GM21825 (cell line): ENCODE data around the gene CYFIP2.

ENCODE experiments used
- ATAC-seq: cut with Tn5 transposase; IDR thresholded peaks from one replicate; pipeline ENCODE4 v1.9.1; 2021; ENCODE audit warnings: mild to moderate bottlenecking, moderate library complexity; ENCODE audit not compliant: unreplicated experiment

CYFIP2 gene

GRCh38 chr5:157312492-157312891 lies 46.6 kb downstream of the CYFIP2 start:
- peak; percentile 77 for ATAC-seq

- ATAC-seq, result no peak
Observed at GRCh38 chr5:157322581-157322980, 56.7 kb downstream of the CYFIP2 start.

GRCh38 chr5:157323107-157323706 lies 57.3 kb downstream of the CYFIP2 start:
- ATAC-seq, result no peak

GRCh38 chr5:157324237-157324636 lies 58.3 kb downstream of the CYFIP2 start:
- no peak for ATAC-seq

GRCh38 chr5:157326440-157327005 lies 60.6 kb downstream of the CYFIP2 start:
- ATAC-seq, result no peak

GRCh38 chr5:157327771-157328170 lies 61.8 kb downstream of the CYFIP2 start:
- ATAC-seq, result no peak

- ATAC-seq, result peak; percentile 90
Observed at GRCh38 chr5:157328277-157328912, 62.5 kb downstream of the CYFIP2 start.

GRCh38 chr5:157331807-157332206 lies 65.9 kb downstream of the CYFIP2 start:
- no peak for ATAC-seq

GRCh38 chr5:157335534-157336422 lies 69.9 kb downstream of the CYFIP2 start:
- ATAC-seq, result no peak

- ATAC-seq, result no peak
Observed at GRCh38 chr5:157336423-157336744, 70.5 kb downstream of the CYFIP2 start.

GRCh38 chr5:157339409-157339808 lies 73.5 kb downstream of the CYFIP2 start:
- no peak for ATAC-seq

GRCh38 chr5:157342822-157343402 lies 77.0 kb downstream of the CYFIP2 start:
- ATAC-seq, result no peak

GRCh38 chr5:157343842-157344790 lies 78.2 kb downstream of the CYFIP2 start:
- no peak for ATAC-seq

GRCh38 chr5:157345067-157345466 lies 79.1 kb downstream of the CYFIP2 start:
- ATAC-seq, result no peak

- no peak for ATAC-seq
Observed at GRCh38 chr5:157345485-157345884, 79.6 kb downstream of the CYFIP2 start.

- ATAC-seq, result no peak
Observed at GRCh38 chr5:157347301-157348048, 81.6 kb downstream of the CYFIP2 start.

- ATAC-seq, result no peak
Observed at GRCh38 chr5:157348049-157348400, 82.1 kb downstream of the CYFIP2 start.

- ATAC-seq, result no peak
Observed at GRCh38 chr5:157350939-157351801, 85.2 kb downstream of the CYFIP2 start.

- ATAC-seq, result no peak
Observed at GRCh38 chr5:157351802-157352092, 85.8 kb downstream of the CYFIP2 start.
